Measurements from ENCODE around the gene LYPD3. TPM values are rescaled to one million over a fixed set of nuclear protein-coding genes. Genes with fewer than 3 reads are reported as not detected.

LYPD3 gene
- total RNA-seq, 1 donor from 2014 or later, result 0.24 TPM

GRCh38 chr19:43489979-43490599, 24.7 kb upstream of the LYPD3 start:
- Histone ChIP-seq H3K4me1 (no peaks in the 10 kb centered on the region), H3K36me3 (no peaks in the 10 kb centered on the region), H4K20me1 (ENCODE audit: low read depth) (no peaks in the 10 kb centered on the region), H3K27me3 (no peaks in the 10 kb centered on the region), H3K4me3 (no peak overlapping the region), H3K9me3 (ENCODE audit: low read depth) (no peaks in the 10 kb centered on the region), H3K27ac (no peak overlapping the region), H3F3A (ENCODE audit: low read depth) (no peaks in the 10 kb centered on the region), H3K9ac (no peak overlapping the region), H3K4me2 (no peak overlapping the region), H3K79me2 (ENCODE audit: low read depth) (no peaks in the 10 kb centered on the region), H2AFZ (replicated peaks) (no peak overlapping the region)
- DNase-seq (ENCODE audit: low spot score), result no peak
- Mint-ChIP-seq H3K36me3 (no peaks in the 10 kb centered on the region), H3K4me1 (no peaks in the 10 kb centered on the region), H3K4me3 (no peak overlapping the region), H3K9me3 (no peaks in the 10 kb centered on the region), H3K27ac (no peak overlapping the region), H3K27me3 (ENCODE audit: insufficient read depth, low read depth) (no peaks in the 10 kb centered on the region)
- TF ChIP-seq CTCF (IDR thresholded peaks at IDR 0.05) (no peak), EZH2 (IDR thresholded peaks at IDR 0.05) (no peak), EZH2phosphoT487 (IDR thresholded peaks at IDR 0.05) (no peak)

GRCh38 chr19:43489310-43489709, 23.9 kb upstream of the LYPD3 start:
- Mint-ChIP-seq H3K27ac (no peak overlapping the region), H3K9me3 (no peaks in the 10 kb centered on the region), H3K27me3 (ENCODE audit: insufficient read depth, low read depth) (no peaks in the 10 kb centered on the region), H3K4me1 (no peaks in the 10 kb centered on the region), H3K4me3 (no peak overlapping the region), H3K36me3 (no peaks in the 10 kb centered on the region)
- H3K27me3 ChIP-seq, result no peaks in the 10 kb centered on the region
- H3K4me3 ChIP-seq, result no peak overlapping the region
- no peaks in the 10 kb centered on the region for H4K20me1 ChIP-seq (ENCODE audit: low read depth)
- no peaks in the 10 kb centered on the region for H3F3A ChIP-seq (ENCODE audit: low read depth)
- no peak overlapping the region for H3K9ac ChIP-seq
- H2AFZ ChIP-seq (replicated peaks), result no peak overlapping the region
- no peaks in the 10 kb centered on the region for H3K9me3 ChIP-seq (ENCODE audit: low read depth)
- no peaks in the 10 kb centered on the region for H3K4me1 ChIP-seq
- H3K27ac ChIP-seq, result no peak overlapping the region
- no peak overlapping the region for H3K4me2 ChIP-seq
- DNase-seq (ENCODE audit: low spot score), result no peak
- TF ChIP-seq EZH2phosphoT487 (IDR thresholded peaks at IDR 0.05), result no peak
- H3K36me3 ChIP-seq, result no peaks in the 10 kb centered on the region
- no peaks in the 10 kb centered on the region for H3K79me2 ChIP-seq (ENCODE audit: low read depth)

- no peaks in the 10 kb centered on the region for H3K4me1 Mint-ChIP-seq
- no peaks in the 10 kb centered on the region for H3K36me3 ChIP-seq
- H3K4me3 ChIP-seq, result no peak overlapping the region
- no peak for DNase-seq (ENCODE audit: low spot score)
- H3K79me2 ChIP-seq (ENCODE audit: low read depth), result no peaks in the 10 kb centered on the region
- no peaks in the 10 kb centered on the region for H3K9me3 ChIP-seq (ENCODE audit: low read depth)
- H4K20me1 ChIP-seq (ENCODE audit: low read depth), result no peaks in the 10 kb centered on the region
- no peaks in the 10 kb centered on the region for H3K27me3 ChIP-seq
- H3K9ac ChIP-seq, result no peak overlapping the region
- no peaks in the 10 kb centered on the region for H3F3A ChIP-seq (ENCODE audit: low read depth)
- H3K27ac ChIP-seq, result no peak overlapping the region
- no peak overlapping the region for H3K4me3 Mint-ChIP-seq
- H2AFZ ChIP-seq (replicated peaks), result no peak overlapping the region
- H3K4me2 ChIP-seq, result no peak overlapping the region
- no peaks in the 10 kb centered on the region for H3K9me3 Mint-ChIP-seq
- H3K36me3 Mint-ChIP-seq, result no peaks in the 10 kb centered on the region
- no peak overlapping the region for H3K27ac Mint-ChIP-seq
- H3K27me3 Mint-ChIP-seq (ENCODE audit: insufficient read depth, low read depth), result no peaks in the 10 kb centered on the region
- H3K4me1 ChIP-seq, result no peaks in the 10 kb centered on the region
- TF ChIP-seq CTCF (IDR thresholded peaks at IDR 0.05) (no peak), EZH2phosphoT487 (IDR thresholded peaks at IDR 0.05) (no peak), EZH2 (IDR thresholded peaks at IDR 0.05) (no peak)
These were observed 22.8 kb upstream of the LYPD3 start for GRCh38 chr19:43488179-43488578.

- H3K9me3 Mint-ChIP-seq, result no peaks in the 10 kb centered on the region
- no peak overlapping the region for H2AFZ ChIP-seq (replicated peaks)
- H3K9ac ChIP-seq, result no peak overlapping the region
- H3K36me3 Mint-ChIP-seq, result no peaks in the 10 kb centered on the region
- TF ChIP-seq EZH2 (IDR thresholded peaks at IDR 0.05), result no peak
- no peak for TF ChIP-seq CTCF (IDR thresholded peaks at IDR 0.05)
- no peak for TF ChIP-seq EZH2phosphoT487 (IDR thresholded peaks at IDR 0.05)
- H4K20me1 ChIP-seq (ENCODE audit: low read depth), result no peaks in the 10 kb centered on the region
- no peaks in the 10 kb centered on the region for H3K27me3 ChIP-seq
- H3K9me3 ChIP-seq (ENCODE audit: low read depth), result no peaks in the 10 kb centered on the region
- H3K36me3 ChIP-seq, result no peaks in the 10 kb centered on the region
- no peaks in the 10 kb centered on the region for H3K27me3 Mint-ChIP-seq (ENCODE audit: insufficient read depth, low read depth)
- H3K4me1 Mint-ChIP-seq, result no peaks in the 10 kb centered on the region
- no peak overlapping the region for H3K4me2 ChIP-seq
- no peak overlapping the region for H3K27ac ChIP-seq
- no peaks in the 10 kb centered on the region for H3K79me2 ChIP-seq (ENCODE audit: low read depth)
- H3K4me1 ChIP-seq, result no peaks in the 10 kb centered on the region
- no peak for DNase-seq (ENCODE audit: low spot score)
- H3F3A ChIP-seq (ENCODE audit: low read depth), result no peaks in the 10 kb centered on the region
- H3K27ac Mint-ChIP-seq, result no peak overlapping the region
- no peak overlapping the region for H3K4me3 Mint-ChIP-seq
- H3K4me3 ChIP-seq, result no peak overlapping the region
These were observed 21.0 kb upstream of the LYPD3 start for GRCh38 chr19:43486412-43486811.

Measured in neural progenitor cell (in vitro differentiated cells).